GM06990 (cell line): ENCODE data around the gene BLZF1.
"Not testable (repeated sequence)": the region's sequence is repeated elsewhere in the genome, so short reads cannot be mapped to it uniquely, and the experiment has no call there.

Experiments used
- DNase-seq: peaks from one replicate; pipeline ENCODE4 v3.0.0-alpha.2; 2011; ENCODE audit not compliant: insufficient read length; ENCODE audit errors: extremely low read depth
- H3K27me3 ChIP-seq: replicated peaks from 2 replicates; pipeline ENCODE4 v1.6.0; 2011; ENCODE audit warnings: low read length; ENCODE audit not compliant: control insufficient read depth, insufficient read depth
- H3K36me3 ChIP-seq: 2 replicates; pipeline ENCODE4 v1.5.1; 2011; ENCODE audit warnings: low read length; ENCODE audit not compliant: control insufficient read depth, insufficient read depth
- H3K4me3 ChIP-seq: replicated peaks from 2 replicates; pipeline ENCODE4 v1.5.1; 2011; ENCODE audit warnings: low read depth, mild to moderate bottlenecking, control low read depth, low read length
- TF ChIP-seq, protein P1 (sequence below): IDR thresholded peaks from 2 replicates; pipeline ENCODE4 v1.5.1; 2011; ENCODE audit warnings: low read length, control low read depth, mild to moderate bottlenecking, inconsistent platforms; ENCODE audit not compliant: insufficient read depth, poor library complexity, severe bottlenecking

Gene BLZF1

DNA sequence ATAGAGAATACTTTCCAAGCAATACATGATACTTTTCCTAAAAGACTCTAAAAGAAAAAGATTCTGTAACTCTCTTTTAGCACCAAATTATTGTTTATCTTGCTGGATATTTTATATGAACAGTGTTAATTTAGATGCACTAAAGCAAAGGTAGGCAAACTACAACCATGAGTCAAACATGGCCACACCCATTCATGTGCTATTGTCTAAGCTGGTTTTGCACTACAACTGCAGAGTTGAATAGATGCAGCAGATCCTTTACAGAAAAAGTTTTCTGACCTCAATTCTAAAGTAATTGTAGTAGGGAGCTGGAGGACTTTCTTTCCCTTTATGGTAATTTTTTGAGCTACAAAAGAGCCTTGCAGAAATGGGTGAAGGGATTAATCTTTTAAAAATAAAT lies 19.4 kb downstream of the BLZF1 start:
- Histone ChIP-seq H3K36me3 (peaks cover 7% of the 10 kb centered on the region), H3K4me3 (no peak overlapping the region), H3K27me3 (no peaks in the 10 kb centered on the region)
- no peak for DNase-seq
- TF ChIP-seq, protein P1, sequence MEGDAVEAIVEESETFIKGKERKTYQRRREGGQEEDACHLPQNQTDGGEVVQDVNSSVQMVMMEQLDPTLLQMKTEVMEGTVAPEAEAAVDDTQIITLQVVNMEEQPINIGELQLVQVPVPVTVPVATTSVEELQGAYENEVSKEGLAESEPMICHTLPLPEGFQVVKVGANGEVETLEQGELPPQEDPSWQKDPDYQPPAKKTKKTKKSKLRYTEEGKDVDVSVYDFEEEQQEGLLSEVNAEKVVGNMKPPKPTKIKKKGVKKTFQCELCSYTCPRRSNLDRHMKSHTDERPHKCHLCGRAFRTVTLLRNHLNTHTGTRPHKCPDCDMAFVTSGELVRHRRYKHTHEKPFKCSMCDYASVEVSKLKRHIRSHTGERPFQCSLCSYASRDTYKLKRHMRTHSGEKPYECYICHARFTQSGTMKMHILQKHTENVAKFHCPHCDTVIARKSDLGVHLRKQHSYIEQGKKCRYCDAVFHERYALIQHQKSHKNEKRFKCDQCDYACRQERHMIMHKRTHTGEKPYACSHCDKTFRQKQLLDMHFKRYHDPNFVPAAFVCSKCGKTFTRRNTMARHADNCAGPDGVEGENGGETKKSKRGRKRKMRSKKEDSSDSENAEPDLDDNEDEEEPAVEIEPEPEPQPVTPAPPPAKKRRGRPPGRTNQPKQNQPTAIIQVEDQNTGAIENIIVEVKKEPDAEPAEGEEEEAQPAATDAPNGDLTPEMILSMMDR: no peak

DNA sequence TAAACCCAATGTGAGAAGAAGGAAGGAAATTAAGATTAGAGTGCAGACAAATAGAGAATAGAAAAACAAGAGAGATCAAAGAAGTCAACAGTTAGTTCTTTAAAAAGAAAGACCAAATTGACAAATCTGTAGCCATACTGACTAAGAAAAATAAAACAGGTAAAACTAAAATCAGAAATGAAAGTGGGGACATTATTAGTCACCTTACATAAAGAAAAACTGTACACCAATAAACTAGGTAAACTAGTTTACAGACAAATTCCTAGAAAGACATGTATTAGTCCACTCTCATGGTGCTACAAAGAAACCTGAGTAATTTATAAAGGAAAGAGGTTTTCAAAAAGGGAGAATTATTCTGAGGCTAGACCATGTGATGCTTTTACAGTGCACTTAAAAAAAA lies 22.3 kb downstream of the BLZF1 start:
- no peak overlapping the region for H3K4me3 ChIP-seq
- H3K36me3 ChIP-seq: peaks cover 6% of the 10 kb centered on the region
- H3K27me3 ChIP-seq: no peaks in the 10 kb centered on the region
- TF ChIP-seq, protein P1: no peak
- DNase-seq: peak; percentile 18

DNA sequence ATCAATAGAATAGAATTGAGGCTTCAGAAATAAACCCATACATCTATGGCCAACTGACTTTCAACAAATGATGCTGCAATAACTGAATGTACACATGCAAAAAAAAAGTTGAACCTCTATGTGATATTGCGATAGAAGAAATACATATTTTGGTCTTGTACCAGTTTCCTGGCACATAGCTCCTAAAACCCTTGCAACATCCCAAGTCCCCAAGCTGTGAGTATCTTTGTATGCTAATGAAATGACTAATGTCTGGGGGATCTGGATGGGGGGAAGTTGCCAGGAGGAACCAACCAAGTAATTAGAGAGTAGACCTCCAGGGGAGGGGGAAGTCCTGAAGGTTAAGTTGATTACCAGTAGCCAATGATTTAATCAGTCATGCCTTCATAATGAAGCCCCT lies 24.4 kb downstream of the BLZF1 start:
- DNase-seq: no peak
- TF ChIP-seq, protein P1: no peak
- Histone ChIP-seq H3K36me3 (peaks cover 5% of the 10 kb centered on the region), H3K27me3 (no peaks in the 10 kb centered on the region), H3K4me3 (no peak overlapping the region)

DNA sequence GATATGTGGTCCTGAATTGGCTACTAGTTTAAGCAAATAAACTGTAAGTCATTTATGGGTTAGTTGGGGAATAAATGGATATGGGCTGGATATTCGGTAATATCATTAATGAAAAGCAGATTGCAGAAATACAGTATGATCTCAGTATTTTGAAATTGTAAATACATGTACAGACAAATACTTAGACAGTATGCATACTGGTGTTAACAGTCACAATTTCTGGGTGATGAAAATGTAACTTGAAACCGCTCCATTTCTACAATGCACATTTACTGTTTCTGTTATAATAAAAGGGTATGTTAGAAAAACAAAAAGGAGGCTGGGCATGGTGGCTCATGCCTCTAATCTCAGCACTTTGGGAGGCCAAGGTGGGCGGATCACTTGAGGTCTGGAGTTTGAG lies 28.0 kb downstream of the BLZF1 start:
- DNase-seq: no peak
- peaks cover 3% of the 10 kb centered on the region for H3K36me3 ChIP-seq
- H3K4me3 ChIP-seq: no peak overlapping the region
- no peaks in the 10 kb centered on the region for H3K27me3 ChIP-seq
- TF ChIP-seq, protein P1: no peak

DNA sequence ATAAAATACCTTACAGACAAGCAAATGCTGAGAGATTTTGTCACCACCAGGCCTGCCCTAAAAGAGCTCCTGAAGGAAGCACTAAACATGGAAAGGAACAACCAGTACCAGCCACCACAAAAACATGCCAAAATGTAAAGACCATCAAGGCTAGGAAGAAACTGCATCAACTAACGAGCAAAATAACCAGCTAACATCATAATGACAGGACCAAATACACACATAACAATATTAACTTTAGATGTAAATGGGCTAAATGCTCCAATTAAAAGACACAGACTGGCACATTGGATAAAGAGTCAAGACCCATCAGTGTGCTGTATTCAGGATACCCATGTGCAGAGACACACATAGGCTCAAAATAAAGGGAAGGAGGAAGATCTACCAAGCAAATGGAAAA lies 34.6 kb downstream of the BLZF1 start:
- not testable (repeated sequence) for H3K27me3 ChIP-seq, H3K4me3 ChIP-seq, DNase-seq, H3K36me3 ChIP-seq

DNA sequence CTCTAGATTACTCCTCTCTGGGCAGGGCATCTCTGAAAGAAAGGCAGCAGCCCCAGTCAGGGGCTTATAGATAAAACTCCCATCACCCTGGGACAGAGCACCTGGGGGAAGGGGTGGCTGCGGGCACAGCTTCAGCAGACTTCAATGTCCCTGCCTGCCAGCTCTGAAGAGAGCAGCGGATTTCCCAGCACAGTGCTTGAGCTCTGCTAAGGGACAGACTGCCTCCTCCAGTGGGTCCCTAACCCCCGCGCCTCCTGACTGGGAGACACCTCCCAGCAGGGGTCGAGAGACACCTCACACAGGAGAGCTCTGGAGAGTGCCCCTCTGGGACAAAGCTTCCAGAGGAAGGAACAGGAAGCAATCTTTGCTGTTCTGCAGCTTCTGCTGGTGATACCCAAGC lies 40.3 kb downstream of the BLZF1 start:
- DNase-seq, H3K4me3 ChIP-seq, H3K36me3 ChIP-seq, H3K27me3 ChIP-seq: not testable (repeated sequence)

DNA sequence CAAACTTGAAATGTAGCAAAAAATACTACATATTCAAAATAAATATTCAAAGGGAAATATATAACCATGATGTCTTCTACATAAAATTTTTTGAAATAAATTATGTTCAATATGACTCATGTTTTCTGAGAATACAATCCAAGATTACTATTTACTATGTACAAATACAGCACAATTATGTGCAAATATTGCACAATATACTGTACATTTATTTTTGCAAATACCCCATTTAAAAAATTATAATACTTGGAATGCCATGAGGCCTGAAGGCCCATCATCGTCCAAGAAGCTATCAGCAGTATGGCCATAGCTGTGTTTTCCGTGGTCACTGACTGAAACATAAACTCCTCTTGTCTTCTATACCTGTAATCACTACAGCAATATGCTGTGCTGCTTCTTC lies 47.0 kb downstream of the BLZF1 start:
- no peaks in the 10 kb centered on the region for H3K36me3 ChIP-seq
- no peaks in the 10 kb centered on the region for H3K27me3 ChIP-seq
- DNase-seq: no peak
- no peak overlapping the region for H3K4me3 ChIP-seq
- TF ChIP-seq, protein P1: no peak
